Dedifferentiated amniotic fluid mesenchymal stem cell (primary cell): ENCODE results near the gene KCNH5.

ENCODE experiments used
- DNase-seq: peaks from one replicate; pipeline ENCODE4 v3.0.0-alpha.2; 2016; ENCODE audit errors: extremely low spot score

Gene KCNH5

DNA sequence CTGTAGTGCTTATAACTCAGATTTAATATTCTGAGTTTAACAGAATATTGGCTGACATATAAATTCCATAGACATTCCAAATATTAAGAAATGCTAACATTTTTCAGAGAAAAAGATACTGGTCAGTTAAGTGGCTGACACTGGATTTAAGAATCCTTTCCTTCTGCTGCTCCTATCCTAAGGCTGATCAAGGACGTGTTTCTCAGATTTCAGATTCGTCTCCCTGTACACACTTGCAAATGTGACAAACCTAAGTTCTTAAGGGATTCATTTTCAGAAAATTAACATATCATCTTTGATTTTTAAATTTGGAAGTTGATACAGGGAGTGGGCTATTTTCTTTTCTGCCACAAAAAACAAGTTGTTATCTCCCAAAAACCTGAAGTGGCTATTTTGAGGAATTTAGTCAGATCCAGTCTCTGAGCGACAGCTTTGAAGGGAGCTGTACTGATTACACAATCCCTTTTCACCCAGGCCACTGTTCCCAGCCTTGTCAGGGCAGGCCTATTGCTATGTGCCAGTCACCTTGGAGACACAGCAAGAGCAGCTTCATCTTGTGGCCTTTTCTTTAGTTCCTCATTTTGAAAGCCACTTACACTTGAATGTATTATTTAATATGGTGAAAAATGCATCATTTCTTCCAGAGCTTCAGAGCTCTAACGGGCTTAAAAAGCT, 370.6 kb downstream of the KCNH5 start:
- DNase-seq, result no peak

DNA sequence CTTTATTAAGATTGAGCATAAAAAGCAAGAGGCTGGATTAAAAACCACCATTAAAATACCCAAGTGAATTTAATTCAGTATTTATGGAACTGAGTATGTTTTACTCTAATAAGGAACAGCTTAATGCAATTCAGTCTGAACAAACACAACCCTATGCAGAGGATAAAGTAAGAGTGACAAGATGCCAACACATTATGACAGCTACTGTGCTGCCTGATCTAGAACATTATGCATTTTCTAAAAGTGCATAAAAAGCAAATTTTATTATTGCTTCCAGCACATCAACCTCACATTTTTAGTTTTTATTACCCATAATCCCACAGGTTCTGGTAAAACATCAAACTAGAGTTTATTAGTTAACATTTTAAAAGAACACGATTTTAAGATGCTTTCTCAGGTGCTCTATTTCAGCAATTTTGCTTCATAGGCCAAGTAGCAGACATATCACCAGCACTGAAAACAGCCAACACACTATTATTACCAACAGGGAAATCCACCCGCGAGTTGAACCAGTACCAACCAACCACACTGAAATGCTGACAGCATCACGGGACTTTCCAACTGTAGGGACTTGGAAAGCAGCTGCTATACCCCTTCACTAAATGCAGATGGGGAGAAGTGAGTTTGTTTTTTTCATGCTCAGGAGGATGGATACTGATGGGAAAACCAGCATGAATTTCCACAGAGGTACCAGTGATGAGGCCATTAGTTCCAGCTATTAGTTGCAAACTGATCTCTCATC, 372.1 kb downstream of the KCNH5 start:
- no peak for DNase-seq

DNA sequence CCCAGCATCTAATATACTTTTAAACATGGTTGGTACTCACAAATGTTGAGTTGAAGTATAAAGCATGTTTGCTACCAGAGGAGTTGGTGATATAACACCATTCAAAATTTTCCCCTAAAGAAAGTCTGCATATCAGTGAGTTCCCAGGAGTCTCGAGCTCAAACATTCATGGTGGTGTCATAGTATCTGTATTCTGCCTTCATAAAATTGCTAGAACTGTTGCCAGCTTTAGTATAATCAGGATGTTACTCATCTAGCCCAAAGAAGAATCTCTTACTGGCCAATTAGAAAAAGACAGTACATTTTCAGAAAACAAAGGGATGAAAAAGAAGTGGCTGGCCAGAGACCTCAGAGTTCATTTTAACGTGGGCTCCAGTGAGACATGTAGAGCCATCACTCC, 374.7 kb downstream of the KCNH5 start:
- no peak for DNase-seq

DNA sequence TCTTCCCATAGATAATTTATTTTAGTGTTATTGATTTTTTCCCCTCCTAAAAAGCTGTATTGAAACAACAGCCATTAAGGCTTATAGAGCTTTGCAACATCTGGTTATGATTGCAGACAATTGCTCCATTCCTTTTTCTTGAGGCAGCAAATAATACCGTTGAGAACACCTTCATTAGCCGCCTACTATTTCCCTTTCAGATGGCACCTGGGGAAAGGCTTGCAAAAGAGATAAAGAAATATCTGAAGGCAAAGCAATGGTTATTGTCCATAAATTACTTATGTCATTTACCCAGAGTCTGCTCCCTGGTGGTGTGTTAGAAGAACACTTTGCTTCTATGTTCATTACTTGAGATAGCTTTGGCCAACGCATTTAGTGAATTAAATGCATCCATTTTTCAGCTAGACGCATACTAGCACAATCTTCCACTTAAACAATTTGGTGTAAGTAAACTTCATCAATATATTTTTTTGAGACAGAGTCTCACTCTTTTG, 377.8 kb downstream of the KCNH5 start:
- DNase-seq, result no peak

DNA sequence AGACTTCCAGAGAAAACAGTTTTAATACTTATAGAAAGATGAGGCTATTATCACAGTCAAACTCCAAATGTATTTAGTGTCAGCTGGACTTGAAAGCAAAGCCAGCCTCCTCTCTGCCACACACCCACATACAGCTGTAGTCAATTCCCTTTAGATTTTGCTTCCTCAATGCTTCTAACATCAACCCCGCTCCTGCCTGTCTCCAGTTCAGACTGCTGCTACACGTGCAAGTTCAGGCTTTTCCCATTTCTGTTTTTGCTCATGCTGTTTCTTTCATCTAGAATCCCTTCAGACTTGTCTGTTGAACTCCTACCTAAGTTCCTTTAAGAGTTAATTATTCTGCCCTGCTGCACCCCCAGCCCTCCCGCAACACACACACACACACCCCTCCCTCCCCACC, 380.0 kb downstream of the KCNH5 start:
- DNase-seq, result no peak

DNA sequence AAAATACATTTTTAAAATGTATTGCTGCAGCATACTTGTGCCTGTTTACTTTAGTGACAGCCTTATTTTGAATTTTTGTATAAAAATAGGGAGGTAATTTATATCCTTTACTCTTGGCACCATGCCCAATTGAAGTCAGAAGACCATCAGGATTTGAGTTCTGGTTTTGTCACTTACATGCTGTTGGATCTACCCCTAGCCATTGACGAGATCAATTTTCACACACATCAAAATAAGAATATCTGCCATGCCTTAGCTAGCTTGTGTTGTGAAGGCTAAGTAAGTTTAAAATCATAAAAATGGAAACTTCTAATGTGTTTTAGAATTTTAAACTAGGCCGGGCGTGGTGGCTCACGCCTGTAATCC, 381.8 kb downstream of the KCNH5 start:
- DNase-seq, result no peak

DNA sequence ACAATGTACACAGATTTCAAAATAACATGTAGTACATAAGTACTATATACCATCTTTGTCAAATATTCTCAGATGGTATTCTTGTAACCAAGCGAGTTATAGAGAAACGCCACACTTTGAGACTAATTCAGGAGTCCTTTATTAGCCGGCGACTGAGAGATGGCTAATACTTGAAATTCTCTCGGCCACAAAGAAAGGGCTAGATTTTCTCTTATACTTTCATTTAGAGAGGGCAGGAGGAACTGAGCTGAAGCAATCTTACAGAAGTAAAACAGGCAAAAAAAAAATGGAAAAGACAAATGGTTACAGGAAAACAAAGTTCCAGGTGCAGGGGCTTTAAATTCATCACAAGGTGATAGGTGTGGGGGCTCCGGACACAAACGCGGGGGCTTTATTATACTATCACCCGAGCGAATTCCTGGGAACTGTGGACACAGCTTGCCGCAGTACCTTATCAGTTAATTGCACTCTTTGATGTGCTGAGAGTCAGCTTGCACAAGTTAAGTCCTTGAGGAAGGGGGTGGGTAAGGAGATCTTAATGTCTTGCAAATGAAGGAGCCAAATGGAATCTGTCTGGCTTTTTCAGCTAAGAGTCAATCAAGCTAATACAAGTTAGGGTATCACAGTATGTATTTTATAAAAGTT, 382.3 kb downstream of the KCNH5 start:
- DNase-seq, result no peak

DNA sequence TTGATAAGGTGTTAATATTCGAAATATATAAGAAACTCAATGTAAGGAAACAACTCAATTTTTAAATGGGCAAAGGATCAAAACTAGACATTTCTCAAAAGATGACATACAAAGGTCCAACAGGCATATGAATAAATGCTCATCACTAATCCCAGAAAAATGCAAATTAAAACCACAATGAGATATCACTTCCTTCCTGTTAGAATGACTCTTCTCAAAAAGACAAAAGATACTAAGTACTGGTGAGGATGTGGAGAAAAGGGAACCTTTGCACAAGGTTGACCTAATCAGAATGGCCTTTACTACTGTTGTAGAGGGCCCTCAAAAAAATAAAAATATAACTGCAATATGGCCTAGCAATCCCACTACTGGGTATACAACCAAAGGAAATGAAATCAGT, 383.4 kb downstream of the KCNH5 start:
- no peak for DNase-seq

DNA sequence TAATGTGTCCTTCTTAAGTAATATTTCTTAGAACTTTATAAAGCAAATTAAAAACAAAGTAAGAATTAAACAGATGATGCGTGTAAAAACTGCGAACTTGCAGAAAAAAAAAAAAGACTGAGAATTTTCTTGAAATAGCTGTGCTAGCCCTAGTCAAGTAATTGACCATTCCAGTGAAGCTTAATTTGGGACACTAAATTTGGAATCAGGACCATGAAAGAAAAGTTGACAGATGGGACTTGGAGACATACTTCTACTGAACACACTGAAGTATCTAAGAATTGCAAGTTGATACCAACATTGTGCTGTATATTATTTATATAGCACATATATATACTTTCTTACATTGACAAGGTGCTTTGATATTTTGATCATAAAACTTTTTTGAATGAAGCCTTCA, 386.6 kb downstream of the KCNH5 start:
- DNase-seq, result no peak

DNA sequence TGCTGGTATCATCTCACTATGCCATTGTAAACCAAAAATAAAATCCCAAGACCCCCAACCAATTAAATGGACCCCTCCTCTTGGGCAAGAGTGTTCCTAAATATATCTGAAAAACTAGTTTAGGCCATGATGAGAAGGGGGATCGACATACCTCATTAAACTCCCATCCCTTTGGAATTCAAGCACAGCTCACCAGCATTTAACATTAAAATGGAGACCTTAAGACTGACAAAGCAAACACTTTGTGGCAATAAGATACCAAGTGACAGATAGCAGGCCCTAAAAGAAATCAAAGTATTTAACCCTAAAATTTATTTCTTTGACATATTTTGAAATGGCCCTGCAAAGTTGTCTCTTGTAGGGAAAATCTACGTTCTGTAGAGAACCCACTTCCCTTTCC, 387.9 kb downstream of the KCNH5 start:
- DNase-seq, result no peak

DNA sequence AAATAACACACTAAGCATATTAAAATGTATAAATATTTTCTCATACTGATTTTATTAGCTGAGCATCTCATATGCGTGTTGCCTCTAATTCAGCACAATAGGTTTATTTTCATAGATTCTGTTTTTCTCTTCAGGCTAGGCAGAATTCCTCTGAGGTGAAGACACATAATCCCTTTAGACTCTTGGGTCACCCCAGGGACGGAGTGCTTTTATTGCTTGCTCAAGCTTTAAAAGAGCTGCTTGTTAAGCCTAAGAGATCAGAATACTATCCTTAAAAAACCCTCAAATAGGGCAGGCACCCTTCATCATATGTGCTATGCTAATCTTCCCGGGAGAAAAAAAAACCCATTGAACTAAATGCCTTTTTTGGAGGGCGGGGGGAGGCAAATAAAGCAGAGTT, 390.1 kb downstream of the KCNH5 start:
- peak; percentile 63 for DNase-seq

DNA sequence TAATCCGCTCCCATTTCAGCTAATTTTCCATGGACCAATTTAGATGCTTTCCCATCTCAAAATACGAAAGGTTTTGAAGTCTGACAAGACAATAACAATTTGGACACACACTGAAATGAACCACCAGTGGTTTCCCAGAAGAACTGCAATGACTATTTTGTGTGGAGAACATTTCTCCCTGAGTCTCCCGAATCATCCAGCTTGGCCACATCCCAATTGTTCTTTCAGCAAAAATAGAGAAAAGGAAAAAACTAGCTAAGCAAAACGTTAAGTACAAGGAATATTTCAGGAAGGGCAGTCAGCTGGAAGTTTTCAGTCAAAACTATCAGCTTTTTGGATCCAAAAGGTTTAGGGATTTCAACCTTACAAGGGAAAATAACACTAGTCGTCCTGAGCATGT, 390.6 kb downstream of the KCNH5 start:
- DNase-seq, result peak; percentile 80
